Measurements from ENCODE around the gene BLNK. TPM values are rescaled to one million over a fixed set of nuclear protein-coding genes. Genes with fewer than 3 reads are reported as not detected.

BLNK gene
- total RNA-seq, 2 donors from 2014 or later: 13.5 to 55.4 TPM

DNA sequence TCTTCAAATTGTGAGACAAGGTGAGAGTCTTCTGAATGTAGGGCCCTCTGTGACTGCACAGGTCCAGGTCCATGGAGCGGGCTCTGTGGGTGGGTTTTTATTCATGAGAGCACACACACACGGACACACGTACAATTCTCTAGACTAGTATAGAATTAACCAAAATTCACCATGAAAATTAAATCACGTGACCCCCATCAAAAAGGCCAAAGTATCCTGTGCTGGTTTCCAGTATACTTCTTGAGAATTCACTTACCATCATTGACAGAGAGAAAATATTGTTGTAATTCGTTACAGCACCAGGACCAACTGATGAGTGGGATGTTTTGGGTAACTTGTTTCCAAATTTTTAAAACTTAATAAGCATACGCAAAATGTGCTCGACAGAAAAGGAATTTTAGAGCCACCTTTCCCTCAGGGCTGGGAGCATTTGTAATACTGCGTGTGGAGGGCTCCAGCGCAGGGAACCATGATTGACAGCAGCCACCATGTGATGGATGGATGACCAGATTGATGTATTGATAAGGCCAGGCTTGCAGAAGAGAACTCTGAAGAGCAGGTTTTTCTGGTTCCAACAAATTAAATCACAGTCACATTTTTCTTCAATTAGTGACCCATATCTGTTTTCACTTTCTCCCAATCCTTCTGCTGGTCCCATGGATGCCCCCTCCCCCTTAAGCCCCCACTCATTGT, 18.0 kb upstream of the BLNK start:
- no peaks in the 10 kb centered on the region for H3K27me3 ChIP-seq
- TF ChIP-seq POLR2A (IDR thresholded peaks at IDR 0.05): no peak
- TF ChIP-seq, protein P1, sequence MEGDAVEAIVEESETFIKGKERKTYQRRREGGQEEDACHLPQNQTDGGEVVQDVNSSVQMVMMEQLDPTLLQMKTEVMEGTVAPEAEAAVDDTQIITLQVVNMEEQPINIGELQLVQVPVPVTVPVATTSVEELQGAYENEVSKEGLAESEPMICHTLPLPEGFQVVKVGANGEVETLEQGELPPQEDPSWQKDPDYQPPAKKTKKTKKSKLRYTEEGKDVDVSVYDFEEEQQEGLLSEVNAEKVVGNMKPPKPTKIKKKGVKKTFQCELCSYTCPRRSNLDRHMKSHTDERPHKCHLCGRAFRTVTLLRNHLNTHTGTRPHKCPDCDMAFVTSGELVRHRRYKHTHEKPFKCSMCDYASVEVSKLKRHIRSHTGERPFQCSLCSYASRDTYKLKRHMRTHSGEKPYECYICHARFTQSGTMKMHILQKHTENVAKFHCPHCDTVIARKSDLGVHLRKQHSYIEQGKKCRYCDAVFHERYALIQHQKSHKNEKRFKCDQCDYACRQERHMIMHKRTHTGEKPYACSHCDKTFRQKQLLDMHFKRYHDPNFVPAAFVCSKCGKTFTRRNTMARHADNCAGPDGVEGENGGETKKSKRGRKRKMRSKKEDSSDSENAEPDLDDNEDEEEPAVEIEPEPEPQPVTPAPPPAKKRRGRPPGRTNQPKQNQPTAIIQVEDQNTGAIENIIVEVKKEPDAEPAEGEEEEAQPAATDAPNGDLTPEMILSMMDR (IDR thresholded peaks at IDR 0.05): no peak
- H3K4me1 ChIP-seq: peaks cover 24% of the 10 kb centered on the region
- no peaks in the 10 kb centered on the region for H3K36me3 ChIP-seq (replicated peaks in 1 of 2; ENCODE audit: insufficient read depth in 1 of 2, low read depth in 2 of 2)
- H3K4me3 ChIP-seq: no peak overlapping the region
- ATAC-seq (no peak), DNase-seq (no peak)
- no peak overlapping the region for H3K27ac ChIP-seq
- intact Hi-C loops (cut with DNase I): no loop called here
- WGBS, 2 donors: 94% methylated on average over 9 of the region's 9 CpGs
- H3K9me3 ChIP-seq: no peaks in the 10 kb centered on the region

DNA sequence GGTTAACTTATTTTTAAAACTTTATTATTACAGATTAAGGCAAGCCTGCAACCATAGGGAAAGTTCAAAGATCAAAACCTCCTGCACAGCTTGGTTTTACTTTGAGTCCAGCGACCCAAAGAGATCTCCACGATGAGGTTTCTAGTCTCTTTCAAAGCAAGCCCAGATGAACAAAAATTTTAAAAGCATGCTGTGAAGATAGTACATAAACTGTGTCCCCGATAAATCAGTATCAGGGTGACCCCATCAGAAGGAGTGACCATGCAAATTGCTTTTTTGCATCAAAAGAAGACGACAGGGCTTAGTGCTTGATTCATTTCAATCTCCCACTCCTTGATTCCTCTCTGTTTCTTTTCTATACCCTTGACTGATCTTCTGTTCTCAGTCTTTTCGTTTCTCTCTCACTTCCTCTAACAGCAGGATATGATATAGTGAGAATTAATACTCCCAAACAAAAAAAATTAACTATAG, 16.8 kb upstream of the BLNK start:
- DNase-seq (no peak), ATAC-seq (no peak)
- H3K27me3 ChIP-seq: no peaks in the 10 kb centered on the region
- 10 to 11% methylated on average over 5 of the region's 5 CpGs for WGBS, 2 donors
- peak overlapping the region in 3 of 4 donors; percentile 83 to 88 (median 87) for H3K27ac ChIP-seq
- no peak for TF ChIP-seq POLR2A (IDR thresholded peaks at IDR 0.05)
- TF ChIP-seq, protein P1 (IDR thresholded peaks at IDR 0.05): no peak
- H3K4me3 ChIP-seq: no peak overlapping the region
- peaks cover 30% of the 10 kb centered on the region for H3K4me1 ChIP-seq
- no peaks in the 10 kb centered on the region for H3K36me3 ChIP-seq (replicated peaks in 1 of 2; ENCODE audit: insufficient read depth in 1 of 2, low read depth in 2 of 2)
- intact Hi-C loops (cut with DNase I): no loop called here
- H3K9me3 ChIP-seq: no peaks in the 10 kb centered on the region

DNA sequence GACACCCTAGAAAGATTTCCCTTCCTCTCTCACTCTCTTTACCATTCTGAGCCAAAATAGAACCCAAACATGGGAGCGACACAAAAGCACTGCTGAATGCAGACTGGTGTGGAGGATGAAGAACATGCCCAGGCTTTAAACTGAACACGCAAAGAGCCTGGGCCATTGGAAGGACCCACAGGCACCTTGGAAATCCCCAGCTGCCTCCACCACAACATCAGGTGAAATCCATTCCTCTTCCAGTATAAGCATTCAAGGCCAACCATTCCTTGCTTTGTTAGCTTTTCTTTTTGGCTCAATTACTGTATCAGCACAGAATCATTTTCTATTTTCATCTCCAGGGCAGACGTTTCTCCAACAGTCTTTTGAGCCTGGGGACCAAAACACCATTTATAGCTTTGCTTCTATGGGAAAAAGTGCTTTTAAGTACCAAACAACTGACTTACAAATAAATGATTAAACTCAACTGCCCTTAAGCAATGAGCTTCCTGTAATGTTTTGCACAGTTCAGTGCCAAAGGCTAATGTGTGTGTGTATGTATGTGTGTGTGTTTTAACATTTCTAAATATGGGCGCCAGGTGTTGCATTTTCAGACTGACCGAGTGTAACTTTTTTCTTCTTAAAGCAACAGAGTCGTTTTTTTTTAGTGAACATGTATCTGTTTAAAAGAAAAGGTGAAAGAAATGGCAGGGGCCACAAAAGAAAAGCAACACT, 16.2 kb upstream of the BLNK start:
- Histone ChIP-seq H3K4me1 (peaks cover 31% of the 10 kb centered on the region), H3K4me3 (no peak overlapping the region), H3K9me3 (no peaks in the 10 kb centered on the region), H3K36me3 (replicated peaks in 1 of 2; ENCODE audit: insufficient read depth in 1 of 2, low read depth in 2 of 2) (no peaks in the 10 kb centered on the region), H3K27me3 (no peaks in the 10 kb centered on the region), H3K27ac (peak overlapping the region; percentile 83 to 90 (median 88))
- 3 to 12% methylated on average over 6 of the region's 6 CpGs for WGBS, 2 donors
- intact Hi-C loops (cut with DNase I): no loop called here
- ATAC-seq (peak; percentile 96), DNase-seq (peak; percentile 61 to 90 (median 75))
- TF ChIP-seq POLR2A (IDR thresholded peaks at IDR 0.05): peak in 1 of 3 donors; percentile 9
- TF ChIP-seq, protein P1 (IDR thresholded peaks at IDR 0.05): peak in 3 of 7 experiments; percentile 11 to 27 (median 23)

DNA sequence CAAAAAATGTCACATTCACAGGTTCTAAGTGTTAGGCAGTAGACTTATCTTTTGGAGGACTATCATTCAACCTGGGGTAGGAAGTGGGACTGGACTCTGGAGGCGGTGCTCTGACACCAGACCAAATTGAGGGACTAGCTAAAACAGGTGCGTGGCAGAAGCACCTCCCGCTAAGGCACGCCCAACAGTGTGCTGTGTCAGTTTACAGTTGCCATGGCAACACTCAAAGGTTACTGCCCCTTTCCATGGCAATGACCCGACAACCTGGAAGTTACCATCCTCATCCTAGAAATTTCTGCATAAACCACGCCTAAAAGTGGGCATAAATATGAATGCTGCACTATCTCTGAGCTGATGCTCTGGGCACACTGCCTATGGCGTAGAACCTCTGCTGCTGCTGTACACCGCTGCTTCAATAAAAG, 14.0 kb upstream of the BLNK start:
- peaks cover 31% of the 10 kb centered on the region for H3K4me1 ChIP-seq
- intact Hi-C loops (cut with DNase I): no loop called here
- H3K36me3 ChIP-seq (replicated peaks in 1 of 2; ENCODE audit: insufficient read depth in 1 of 2, low read depth in 2 of 2): no peaks in the 10 kb centered on the region
- no peaks in the 10 kb centered on the region for H3K9me3 ChIP-seq
- WGBS, 2 donors: 88 to 89% methylated on average over 7 to 8 of the region's 8 CpGs
- ATAC-seq (no peak), DNase-seq (no peak)
- no peak overlapping the region for H3K27ac ChIP-seq
- no peak for TF ChIP-seq POLR2A (IDR thresholded peaks at IDR 0.05)
- TF ChIP-seq, protein P1 (IDR thresholded peaks at IDR 0.05): no peak
- H3K27me3 ChIP-seq: no peaks in the 10 kb centered on the region
- H3K4me3 ChIP-seq: no peak overlapping the region

Measured in body of pancreas (tissue), 4 donors.